SU-DHL-6 (cell line): ENCODE results near the gene KLHL29.

Experiments
- EZH2phosphoT487 ChIP-seq: fragments of 200-600 bp; sonication (generic), shearing (Covaris generic); conservative IDR thresholded peaks from 2 replicates; pipeline ENCODE4 v1.6.1; 2018; ENCODE audit warnings: mild to moderate bottlenecking, antibody characterized with exemption, low read length, moderate library complexity, mixed read lengths
- TF ChIP-seq, protein P1 (sequence below): fragments of 200-600 bp; sonication (generic); IDR thresholded peaks from one replicate; pipeline ENCODE4 v1.5.1; 2017; ENCODE audit warnings: antibody characterized with exemption, mild to moderate bottlenecking, low read length, moderate library complexity; ENCODE audit not compliant: insufficient read depth, poor library complexity, severe bottlenecking

DNA sequence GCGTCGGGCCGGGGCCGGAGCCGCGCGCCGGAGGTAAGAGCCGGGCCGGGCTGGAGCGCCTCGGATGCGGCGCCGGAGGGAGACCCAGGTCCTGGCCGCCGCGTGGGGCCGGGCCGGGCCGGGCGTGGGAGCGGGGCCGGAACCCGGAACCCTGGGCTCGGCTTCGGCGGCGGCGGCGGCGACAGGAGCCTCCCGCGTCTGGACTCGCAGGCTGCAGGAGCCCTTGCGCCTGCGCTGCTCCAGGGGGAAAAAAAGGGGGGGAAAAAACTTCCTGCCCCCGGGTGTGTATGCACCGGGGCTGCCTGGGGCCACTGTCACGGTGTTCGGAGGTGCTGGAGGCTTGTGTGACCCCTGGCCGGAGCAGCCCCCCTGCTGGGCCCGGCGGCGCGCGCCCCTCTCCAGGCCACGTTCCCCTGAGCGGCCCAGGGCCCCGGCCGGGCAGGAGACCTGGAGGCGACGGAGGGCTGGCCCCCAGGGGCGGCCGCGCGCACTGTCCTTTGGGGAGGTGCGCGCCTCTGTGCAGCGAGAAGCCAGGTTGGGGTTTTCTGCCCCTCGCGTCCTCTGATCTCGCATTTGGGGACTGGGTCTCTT, 864 bp downstream of the KLHL29 start:
- TF ChIP-seq, protein P1, sequence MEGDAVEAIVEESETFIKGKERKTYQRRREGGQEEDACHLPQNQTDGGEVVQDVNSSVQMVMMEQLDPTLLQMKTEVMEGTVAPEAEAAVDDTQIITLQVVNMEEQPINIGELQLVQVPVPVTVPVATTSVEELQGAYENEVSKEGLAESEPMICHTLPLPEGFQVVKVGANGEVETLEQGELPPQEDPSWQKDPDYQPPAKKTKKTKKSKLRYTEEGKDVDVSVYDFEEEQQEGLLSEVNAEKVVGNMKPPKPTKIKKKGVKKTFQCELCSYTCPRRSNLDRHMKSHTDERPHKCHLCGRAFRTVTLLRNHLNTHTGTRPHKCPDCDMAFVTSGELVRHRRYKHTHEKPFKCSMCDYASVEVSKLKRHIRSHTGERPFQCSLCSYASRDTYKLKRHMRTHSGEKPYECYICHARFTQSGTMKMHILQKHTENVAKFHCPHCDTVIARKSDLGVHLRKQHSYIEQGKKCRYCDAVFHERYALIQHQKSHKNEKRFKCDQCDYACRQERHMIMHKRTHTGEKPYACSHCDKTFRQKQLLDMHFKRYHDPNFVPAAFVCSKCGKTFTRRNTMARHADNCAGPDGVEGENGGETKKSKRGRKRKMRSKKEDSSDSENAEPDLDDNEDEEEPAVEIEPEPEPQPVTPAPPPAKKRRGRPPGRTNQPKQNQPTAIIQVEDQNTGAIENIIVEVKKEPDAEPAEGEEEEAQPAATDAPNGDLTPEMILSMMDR: no peak
- TF ChIP-seq EZH2phosphoT487: no peak
